HG03342 (cell line): Measurements from ENCODE around the gene SLIT3.
"Not testable (repeated sequence)": the region's sequence is repeated elsewhere in the genome, so short reads cannot be mapped to it uniquely, and the experiment has no call there.

Experiments used
- ATAC-seq: cut with Tn5 transposase; IDR thresholded peaks from one replicate; pipeline ENCODE4 v1.9.1; 2021; ENCODE audit warnings: mild to moderate bottlenecking, moderate library complexity; ENCODE audit not compliant: unreplicated experiment

SLIT3 gene

DNA sequence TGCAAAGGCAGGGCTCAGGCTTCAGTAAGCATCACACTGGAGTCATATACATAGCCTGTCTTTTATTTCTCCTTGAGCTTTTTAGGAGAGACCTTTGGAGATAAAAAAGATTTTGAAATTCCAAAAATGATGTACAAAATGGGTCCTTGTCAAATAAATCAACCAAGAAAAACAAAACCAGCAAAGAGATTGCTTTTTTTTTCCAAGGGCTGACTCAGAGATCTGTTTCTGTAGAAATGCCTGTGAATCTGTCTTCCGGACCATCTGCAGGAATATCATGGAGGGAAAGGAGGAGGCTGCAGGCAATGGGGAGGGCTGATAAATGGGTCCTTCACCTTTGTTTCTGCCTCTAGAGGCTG lies 77.4 kb downstream of the SLIT3 start:
- no peak for ATAC-seq

DNA sequence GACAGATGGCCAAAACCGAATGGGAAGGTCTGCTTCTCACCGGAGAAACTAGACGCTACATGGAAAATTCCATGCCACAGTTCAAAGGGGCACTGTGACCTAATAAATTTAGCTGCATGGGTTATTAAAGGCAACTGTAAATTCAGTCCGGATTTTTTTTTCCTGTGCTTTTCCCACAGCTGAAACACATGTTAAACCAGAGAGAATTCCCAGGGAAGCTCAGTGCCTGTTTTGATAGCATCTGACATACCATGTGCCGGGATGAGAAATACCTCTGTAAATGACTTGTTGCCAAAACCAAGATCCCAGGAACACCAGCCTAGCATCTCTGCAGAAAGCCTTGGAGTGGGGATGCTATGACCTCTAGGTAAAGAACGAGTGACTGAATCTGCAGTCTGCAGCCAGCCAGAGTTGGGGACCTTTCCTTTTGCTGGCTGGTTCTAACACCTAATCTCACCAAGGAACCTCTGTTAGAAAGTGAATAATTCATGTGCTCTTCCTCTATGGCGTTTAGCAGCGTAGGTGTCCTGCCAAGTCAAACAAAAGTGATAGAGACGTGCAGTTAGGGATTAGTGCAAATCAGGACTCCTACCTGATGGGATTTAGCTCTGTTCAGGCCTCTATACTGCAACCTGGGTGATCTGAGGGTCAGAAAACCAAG lies 77.9 kb downstream of the SLIT3 start:
- ATAC-seq: no peak

DNA sequence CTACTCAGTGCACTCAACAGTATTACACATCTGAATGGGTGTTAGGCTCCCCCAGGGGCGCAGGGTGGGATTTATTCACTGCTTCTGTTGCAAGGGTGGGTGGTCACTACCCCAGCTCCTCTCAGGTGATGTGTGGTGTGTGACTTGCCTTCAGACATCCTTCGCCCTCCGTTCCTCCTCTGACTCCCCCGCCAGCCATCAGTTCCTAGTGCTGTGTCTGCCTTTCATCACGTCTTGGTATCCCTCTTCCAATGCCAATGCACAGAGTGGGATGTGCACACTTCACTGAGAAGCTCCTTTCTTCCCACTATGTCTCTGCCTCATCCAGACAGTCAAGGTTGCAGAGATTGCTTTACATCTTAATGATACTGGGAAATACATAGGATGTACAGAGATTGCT lies 79.4 kb downstream of the SLIT3 start:
- ATAC-seq: no peak

DNA sequence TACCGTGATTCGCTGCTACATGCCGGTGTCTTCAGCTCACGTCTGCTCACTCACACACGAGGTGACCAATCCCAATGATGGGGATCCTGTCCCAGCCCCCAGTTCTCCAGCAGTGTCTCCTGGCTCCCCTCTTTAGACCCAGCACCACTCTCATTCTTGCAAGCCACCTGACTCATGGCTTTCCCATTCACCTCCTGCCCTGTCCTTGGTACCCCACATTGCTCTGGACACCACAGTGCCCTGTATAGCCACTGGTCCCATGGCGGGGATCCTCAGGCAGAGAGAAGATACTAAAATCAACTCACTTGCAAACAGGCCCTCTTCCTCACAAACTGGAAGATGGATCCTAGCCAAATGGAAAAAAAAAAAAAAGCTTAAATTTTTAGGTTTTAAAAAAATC lies 81.0 kb downstream of the SLIT3 start:
- ATAC-seq: no peak

DNA sequence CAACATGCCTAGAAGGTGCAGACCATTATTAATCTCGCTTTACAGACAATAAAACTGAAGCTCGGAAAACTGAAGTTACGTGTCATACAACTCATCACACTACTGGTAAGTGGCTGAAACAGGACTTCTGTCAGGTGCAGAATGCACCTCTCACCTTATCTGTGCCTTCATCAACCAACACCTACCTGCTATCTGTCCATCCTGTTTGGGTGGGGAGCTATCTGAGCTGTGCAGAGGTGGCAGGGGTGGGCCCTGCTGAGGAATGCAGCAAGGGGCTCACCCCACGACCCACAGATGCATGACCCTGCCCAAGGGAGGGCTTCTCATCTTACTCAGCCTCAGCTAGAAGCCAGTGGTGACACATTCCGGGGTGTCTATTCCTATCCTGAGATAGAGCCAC lies 81.6 kb downstream of the SLIT3 start:
- ATAC-seq: no peak

DNA sequence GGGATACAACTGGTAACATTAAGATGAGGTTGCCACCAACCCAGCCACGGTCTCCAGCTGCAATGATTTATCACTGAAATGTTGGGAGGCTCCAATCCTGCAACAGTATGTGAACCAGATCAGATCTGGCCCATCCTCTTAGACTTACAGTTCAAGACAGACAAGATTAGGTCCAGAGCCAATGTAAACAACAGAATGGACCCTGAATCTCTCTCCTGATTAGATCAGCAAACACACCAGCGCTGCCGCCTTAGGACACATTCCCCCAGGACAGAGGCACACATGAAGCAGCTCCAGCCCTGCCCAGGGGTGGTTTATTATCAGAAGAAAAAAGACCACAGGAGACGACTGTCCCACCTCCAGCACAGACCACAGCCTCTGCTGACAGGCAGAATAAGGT lies 82.1 kb downstream of the SLIT3 start:
- ATAC-seq: no peak

DNA sequence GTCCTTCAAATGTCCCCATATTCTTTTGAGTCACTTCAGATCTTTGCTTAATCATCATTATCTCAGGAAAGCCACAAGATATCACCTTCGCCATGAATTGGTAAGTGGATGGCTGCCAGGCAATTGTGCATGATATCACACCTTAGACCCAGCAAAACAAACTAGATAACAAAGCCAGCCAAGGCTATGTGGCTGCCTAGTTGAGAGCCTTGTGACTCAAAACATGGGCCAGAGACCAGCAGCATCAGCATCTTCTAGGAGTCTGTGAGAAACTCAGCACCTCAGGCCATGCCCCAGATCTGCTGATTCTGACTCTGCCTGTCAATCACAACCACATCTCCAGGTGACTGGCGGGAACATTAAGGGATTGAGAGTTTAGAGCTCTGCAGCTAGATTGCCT lies 82.8 kb downstream of the SLIT3 start:
- ATAC-seq: no peak

DNA sequence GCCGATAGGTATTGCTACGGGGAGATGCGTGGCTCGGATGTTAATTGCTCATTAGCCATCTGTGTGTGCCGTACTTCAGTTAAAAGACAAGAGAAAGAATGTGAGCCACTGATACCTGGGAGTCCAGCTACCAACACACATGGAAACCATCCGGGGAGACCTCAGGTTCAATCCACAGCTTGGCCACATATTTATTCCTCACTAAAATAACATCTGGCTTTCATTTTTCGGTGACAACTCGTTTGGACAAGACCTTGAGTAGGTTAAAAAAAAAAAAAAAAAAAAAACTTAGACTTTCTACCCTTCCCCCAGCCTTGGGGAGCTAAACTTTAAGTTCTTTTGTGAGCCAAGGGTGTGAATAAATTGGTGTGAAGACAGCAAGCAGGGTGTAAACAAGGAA lies 84.1 kb downstream of the SLIT3 start:
- no peak for ATAC-seq

DNA sequence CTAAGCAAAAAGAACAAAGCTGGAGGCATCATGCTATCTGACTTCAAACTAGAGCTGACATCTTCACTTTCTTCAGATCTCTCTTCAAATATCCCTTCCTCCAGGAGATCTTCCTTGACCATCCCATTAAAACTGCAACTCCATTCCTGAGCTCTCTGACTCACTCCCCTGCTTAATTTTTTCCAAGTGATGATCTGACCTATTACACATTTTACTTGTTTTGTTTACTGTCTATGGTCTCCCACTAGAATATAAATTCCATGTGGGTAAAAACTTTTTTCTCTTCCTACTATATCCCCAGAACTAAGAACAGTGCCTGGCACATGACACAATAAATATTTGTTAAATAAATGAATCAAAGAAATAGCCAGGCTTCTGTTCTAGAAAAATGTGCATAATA lies 87.5 kb downstream of the SLIT3 start:
- ATAC-seq: no peak

DNA sequence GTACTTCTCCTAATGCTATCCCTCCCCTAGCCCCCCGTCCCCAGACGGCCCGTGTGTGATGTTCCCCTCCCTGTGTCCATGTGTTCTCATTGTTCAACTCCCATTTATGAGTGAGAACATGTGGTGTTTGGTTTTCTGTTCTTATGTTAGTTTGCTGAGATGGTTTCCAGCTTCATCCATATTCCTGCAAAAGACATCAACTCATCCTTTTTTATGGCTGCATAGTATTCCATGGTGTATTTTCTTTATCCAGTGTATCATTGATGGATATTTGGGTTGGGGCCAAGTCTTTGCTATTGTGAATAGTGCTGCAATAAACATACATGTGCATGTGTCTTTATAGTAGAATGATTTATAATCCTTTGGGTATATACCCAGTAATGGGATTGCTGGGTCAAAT lies 89.2 kb downstream of the SLIT3 start:
- not testable (repeated sequence) for ATAC-seq

DNA sequence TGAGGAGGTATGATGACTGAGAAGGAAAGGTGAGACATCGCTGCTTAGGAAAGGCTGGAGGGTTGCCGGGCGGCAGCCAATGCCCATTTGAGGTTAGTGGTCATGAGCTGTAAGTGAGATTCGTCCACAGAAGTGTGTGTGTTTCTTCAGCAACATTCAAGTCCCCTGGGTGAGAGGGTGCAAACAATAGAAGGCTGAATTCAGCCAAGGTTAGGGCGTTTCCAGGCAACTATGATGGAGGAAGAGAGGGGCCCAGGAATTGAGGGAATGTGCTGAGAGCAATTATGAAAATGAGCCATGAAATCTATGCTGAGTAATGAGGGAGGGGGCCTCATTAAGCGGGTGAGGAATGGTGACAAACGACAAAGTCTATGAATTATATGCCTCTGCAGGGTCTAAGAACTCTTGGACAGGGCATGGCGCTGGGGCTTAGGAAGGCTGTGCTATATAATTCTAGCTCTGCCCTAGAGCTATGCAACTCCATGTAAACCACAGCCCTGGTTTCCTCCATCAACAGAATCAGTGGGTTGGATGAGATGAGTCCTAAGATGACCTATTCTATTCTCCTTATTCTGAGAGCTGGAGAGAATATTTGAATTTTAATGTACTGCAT lies 96.0 kb downstream of the SLIT3 start:
- no peak for ATAC-seq

DNA sequence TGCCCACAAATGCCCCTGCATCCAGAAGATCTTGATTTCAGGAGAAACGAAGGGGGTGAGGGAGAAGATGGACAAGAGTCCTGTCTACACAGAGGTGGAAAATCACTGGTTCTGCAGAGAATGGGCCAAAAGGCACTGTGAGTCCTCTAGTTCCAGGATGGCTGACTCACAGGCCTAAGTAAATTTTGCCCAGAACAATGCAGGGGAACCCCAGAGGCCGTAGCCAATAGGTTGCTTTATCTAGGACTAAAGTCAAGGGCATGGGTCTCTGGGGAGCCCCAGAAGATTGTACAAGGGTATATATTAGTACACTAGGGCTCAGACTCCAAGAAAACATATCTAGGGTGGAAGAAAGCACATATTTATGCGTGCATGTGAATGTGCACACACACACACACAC lies 98.0 kb downstream of the SLIT3 start:
- no peak for ATAC-seq

DNA sequence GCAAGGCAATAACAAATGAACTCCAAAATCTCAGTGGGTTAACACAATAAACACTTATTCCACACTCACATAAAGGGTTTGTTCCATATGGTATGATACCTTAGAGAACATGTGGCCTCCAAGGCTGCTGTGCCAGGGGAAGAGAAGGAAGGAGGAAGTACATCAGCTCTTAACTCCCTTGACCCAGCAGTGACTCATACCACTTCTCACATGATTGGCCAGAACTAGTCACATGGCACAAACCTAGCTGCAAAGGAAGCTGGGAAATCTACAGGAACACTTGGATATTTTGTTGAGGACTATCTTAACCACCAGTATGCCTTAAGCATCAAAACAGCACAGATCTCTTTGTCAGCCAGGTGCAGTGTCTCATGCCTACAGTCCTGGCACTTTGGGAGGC lies 99.3 kb downstream of the SLIT3 start:
- no peak for ATAC-seq

DNA sequence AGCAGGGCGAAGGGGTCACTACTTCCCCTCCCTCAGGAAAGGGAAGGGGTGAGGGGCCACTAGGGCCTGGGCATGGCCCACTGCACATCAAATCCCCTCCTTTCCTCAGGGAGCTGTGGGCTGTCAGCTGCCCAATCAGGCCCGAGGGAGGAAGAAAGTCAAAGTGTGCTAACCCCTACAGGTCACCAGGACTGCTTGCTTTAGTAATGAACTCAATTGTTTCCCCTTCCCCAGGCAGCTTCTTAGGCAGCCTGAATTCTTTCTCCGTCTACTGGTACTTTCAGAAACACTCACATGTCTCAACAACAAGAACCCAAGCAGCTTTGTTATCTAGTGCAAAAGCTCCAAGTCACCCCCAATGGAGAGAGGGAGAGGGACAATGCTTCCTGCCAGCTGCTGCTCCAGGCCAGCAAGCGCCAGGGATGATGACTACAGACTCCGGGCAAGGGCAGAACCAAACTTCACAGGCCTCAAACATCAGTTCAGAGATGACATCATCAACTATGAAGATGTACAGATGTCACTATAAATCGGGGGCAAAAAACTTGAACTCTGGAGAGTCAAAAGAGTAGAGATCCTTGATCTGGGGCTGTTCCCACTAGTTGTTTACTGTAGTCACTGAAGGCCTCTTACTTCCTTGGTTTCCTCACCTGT lies 100.7 kb downstream of the SLIT3 start:
- ATAC-seq: no peak

DNA sequence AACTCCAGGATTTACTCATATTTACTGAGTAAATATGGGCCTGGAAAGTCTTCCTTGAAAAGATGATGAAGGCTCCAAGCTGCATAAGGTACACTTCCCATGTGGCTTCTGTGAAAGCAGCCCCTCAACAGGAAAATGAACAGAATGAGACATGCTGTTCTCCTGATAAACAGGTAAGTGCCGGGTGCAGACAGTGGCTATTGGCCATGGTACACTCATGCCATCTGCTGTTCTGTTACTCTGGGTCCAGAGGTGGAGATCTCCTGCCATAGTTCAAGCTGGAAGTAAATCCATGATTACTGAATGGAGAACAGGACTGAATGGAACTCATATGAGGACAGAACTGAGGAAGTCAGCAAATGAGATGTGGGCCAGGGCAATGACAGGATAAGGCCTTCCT lies 103.6 kb downstream of the SLIT3 start:
- ATAC-seq: no peak

DNA sequence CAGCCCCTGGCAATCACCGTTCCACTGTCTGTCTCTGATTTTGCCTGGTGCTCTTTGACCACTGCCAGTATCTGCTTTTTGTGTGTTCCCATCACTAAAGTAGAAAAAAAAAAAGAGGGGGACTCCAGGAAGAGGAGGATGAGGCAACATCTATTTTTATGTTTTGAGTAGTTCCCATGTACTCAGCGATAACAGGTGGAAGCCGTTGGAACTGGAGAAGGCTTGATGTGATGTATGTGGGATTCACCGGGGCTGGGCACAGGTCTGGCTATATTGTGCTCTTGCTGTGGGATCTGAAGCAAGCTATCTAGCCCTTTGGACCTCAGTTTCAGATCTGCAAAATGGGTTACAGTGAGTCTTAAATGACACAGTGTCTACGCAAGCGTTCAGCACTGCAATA lies 104.9 kb downstream of the SLIT3 start:
- ATAC-seq: no peak

DNA sequence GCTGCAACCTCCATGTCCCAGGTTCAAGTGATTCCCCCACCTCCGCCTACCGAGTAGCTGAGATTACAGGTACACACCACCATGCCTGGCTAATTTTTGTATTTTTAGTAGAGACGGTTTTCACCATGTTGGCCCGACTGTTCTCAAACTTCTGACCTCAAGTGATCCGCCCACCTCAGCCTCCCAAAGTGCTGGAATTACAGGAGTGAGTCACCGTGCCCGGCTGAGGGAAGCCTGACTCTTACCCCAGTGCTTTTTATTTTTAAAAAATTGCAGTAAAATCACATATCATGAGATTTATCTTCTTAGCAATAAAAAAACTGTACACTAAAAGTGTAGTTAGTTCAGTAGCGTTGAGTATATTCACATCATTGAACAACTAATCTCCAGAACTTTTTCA lies 105.3 kb downstream of the SLIT3 start:
- ATAC-seq: no peak

DNA sequence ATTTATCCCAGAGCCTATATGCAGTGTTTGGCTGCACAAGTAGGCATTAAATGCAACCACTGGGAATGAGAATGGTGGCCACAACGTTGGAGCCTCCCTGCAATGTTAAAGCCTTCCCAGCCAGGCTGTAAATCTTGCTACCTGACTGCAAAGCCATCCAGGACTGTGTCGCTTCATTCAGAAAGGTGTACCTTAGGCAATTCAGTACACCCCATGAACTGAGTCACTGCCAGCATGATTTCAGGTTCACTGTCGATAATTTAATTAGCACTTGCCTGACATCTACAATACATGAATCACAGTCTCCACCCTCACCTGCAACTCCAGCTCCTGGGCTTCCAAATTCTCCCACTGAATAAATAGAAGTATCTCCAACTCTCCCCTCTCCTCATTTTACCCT lies 108.4 kb downstream of the SLIT3 start:
- ATAC-seq: no peak

DNA sequence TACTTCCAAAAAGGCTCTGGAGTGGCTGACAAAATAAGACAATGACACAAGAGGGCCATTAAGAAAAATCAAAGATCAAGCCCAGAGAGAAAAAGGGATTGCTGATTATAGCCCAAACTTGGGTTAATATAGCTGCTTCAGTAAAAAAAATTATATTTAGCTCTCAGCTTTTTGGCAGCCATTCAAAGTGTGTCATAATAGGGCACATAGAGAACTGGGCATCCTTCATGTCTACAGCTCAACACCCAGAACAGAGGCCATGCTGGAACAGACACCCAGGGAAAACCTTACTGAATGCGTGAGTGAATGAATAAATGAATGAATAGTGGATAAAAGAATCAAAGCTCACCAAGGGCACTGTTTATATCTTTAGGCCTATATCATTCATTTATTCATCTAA lies 110.1 kb downstream of the SLIT3 start:
- ATAC-seq: no peak

DNA sequence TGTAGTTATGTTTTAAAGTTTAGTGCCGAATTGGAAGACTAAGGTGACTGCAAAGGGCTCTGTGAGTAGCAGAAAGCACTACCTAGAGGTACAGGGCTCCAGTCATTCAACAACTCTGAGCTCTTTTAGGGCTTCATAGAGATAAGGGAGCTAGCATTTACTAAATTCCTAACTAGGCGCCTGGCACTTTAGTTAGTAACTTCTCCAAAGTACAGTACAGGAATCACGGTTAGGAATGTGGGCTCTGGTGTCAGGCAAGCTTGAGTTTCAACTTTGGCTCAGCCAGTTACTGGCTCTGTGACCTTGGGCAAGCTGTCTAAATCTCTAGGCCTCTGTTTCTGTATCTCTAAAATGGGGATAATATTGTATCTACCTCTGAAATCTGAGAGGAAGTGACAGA lies 115.3 kb downstream of the SLIT3 start:
- ATAC-seq: no peak

DNA sequence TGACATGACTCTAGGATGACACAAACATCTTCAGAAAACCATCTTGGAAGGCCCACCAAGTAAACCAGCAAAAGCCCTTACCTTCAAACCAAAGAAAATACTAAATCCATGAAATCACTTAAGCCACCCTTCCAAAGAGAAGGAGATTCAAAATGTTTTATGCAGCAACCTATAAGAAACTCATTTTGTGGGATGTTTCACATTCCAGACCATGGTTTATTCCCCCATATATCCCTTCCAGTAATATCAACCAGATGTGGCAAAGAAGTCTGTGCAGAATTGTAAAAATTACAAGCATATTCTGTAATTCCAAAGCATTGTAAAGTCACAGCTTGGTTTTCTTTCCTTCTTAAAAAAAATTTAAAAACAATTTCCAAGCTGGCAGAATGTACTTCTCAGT lies 117.4 kb downstream of the SLIT3 start:
- ATAC-seq: no peak

DNA sequence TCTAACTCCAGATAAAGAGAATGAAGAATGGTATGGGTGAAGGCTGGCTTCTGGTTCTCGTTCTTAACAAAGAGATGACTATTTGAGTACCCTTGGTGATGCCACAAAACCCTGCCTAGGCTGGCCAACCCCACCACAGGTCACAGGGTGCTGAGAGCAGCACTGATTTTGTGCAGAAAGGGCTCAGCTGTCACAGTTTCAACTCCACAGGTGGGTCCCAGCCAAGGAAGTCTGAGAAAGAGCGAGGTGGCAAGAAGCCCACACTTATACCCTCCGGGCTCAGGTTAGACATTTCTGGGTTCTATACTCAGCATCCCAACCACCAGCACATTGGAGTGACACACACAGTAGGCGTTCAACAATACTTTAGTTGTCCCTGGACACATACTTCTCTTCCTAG lies 118.1 kb downstream of the SLIT3 start:
- ATAC-seq: no peak

DNA sequence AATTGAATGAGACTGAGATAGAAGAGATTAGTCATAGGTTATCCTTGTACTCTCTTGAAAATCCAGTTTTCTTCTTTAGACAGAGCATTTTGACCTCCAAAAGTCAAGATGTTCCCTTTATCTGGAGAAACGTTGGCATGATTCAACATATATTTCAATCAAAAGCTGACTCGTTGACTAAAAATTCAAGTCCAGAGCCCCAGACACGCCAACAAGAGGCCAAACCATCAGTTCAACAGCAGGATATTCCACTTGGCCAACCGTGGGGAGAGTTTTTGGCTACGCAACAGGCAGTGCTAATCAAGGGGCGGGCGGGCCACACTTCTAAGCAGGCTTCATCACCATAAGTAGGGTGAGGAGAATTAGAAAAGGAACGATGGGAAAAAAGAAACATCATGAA lies 119.1 kb downstream of the SLIT3 start:
- ATAC-seq: no peak
